ENCODE results near the gene NHS. TPM values are rescaled to one million over a fixed set of nuclear protein-coding genes. Genes with fewer than 3 reads are reported as not detected.
A peak's percentile ranks its signal among the peaks of the same experiment; 100 is the strongest.

The NHS gene
- total RNA-seq, 2 donors from 2014 or later = 6.0 to 7.3 TPM

- H3K36me3 Mint-ChIP-seq (ENCODE audit: low read depth) = no peaks in the 10 kb centered on the region
- peak; percentile 76 for TF ChIP-seq CTCF (conservative IDR thresholded peaks at IDR 0.05)
- DNase-seq = no peak
Observed at GRCh38 chrX:17744896-17745523, 370.0 kb downstream of the NHS start.

GRCh38 chrX:17747692-17748091 is 372.7 kb downstream of the NHS start:
- Histone ChIP-seq H3K36me3 (ENCODE audit: control insufficient read depth, insufficient read depth, low read length) (no peaks in the 10 kb centered on the region), H3K9me3 (ENCODE audit: control insufficient read depth, low read length) (no peaks in the 10 kb centered on the region), H3K4me3 (ENCODE audit: low read length) (no peak overlapping the region), H3K27me3 (ENCODE audit: control insufficient read depth, insufficient read depth, low read length, poor library complexity, severe bottlenecking) (peaks cover 6% of the 10 kb centered on the region), H3K9ac (ENCODE audit: extremely low read depth, low read length, poor library complexity, severe bottlenecking) (no peak overlapping the region), H3K4me1 (ENCODE audit: control insufficient read depth, insufficient read depth, low read length) (no peaks in the 10 kb centered on the region), H3K27ac (ENCODE audit: low read depth, low read length) (no peak overlapping the region)
- Mint-ChIP-seq H3K4me1 (no peaks in the 10 kb centered on the region), H3K27me3 (ENCODE audit: insufficient read depth) (peaks cover 14% of the 10 kb centered on the region), H3K27ac (no peak overlapping the region), H3K4me3 (no peak overlapping the region), H3K9me3 (no peaks in the 10 kb centered on the region), H3K36me3 (ENCODE audit: low read depth) (no peaks in the 10 kb centered on the region)
- WGBS, 2 experiments (ENCODE audit: insufficient coverage in 1 of 2, insufficient read length in 1 of 2) = 82 to 100% methylated on average over 1 to 4 of the region's 5 CpGs
- no peak for TF ChIP-seq CTCF (conservative IDR thresholded peaks at IDR 0.05)
- no peak for DNase-seq

More at GRCh38 chrX:17744896-17745523, 370.0 kb downstream of the NHS start:
- WGBS, 2 experiments (ENCODE audit: insufficient coverage in 1 of 2, insufficient read length in 1 of 2) = no CpG with 5 or more reads among the region's 2 CpGs
- Histone ChIP-seq H3K9ac (ENCODE audit: extremely low read depth, low read length, poor library complexity, severe bottlenecking) (no peak overlapping the region), H3K9me3 (ENCODE audit: control insufficient read depth, low read length) (no peaks in the 10 kb centered on the region), H3K4me1 (ENCODE audit: control insufficient read depth, insufficient read depth, low read length) (no peaks in the 10 kb centered on the region), H3K27ac (ENCODE audit: low read depth, low read length) (no peak overlapping the region), H3K36me3 (ENCODE audit: control insufficient read depth, insufficient read depth, low read length) (no peaks in the 10 kb centered on the region), H3K4me3 (ENCODE audit: low read length) (no peak overlapping the region), H3K27me3 (ENCODE audit: control insufficient read depth, insufficient read depth, low read length, poor library complexity, severe bottlenecking) (peaks cover 22% of the 10 kb centered on the region)
- H3K27ac Mint-ChIP-seq = no peak overlapping the region
- no peak overlapping the region for H3K4me3 Mint-ChIP-seq
- peaks cover 37% of the 10 kb centered on the region for H3K27me3 Mint-ChIP-seq (ENCODE audit: insufficient read depth)
- H3K9me3 Mint-ChIP-seq = no peaks in the 10 kb centered on the region
- H3K4me1 Mint-ChIP-seq = peaks cover 6% of the 10 kb centered on the region

GRCh38 chrX:17748684-17749083 is 373.7 kb downstream of the NHS start:
- Histone ChIP-seq H3K4me1 (ENCODE audit: control insufficient read depth, insufficient read depth, low read length) (no peaks in the 10 kb centered on the region), H3K4me3 (ENCODE audit: low read length) (no peak overlapping the region), H3K9me3 (ENCODE audit: control insufficient read depth, low read length) (no peaks in the 10 kb centered on the region), H3K27me3 (ENCODE audit: control insufficient read depth, insufficient read depth, low read length, poor library complexity, severe bottlenecking) (no peaks in the 10 kb centered on the region), H3K27ac (ENCODE audit: low read depth, low read length) (no peak overlapping the region), H3K9ac (ENCODE audit: extremely low read depth, low read length, poor library complexity, severe bottlenecking) (no peak overlapping the region), H3K36me3 (ENCODE audit: control insufficient read depth, insufficient read depth, low read length) (no peaks in the 10 kb centered on the region)
- Mint-ChIP-seq H3K4me1 (no peaks in the 10 kb centered on the region), H3K9me3 (no peaks in the 10 kb centered on the region), H3K36me3 (ENCODE audit: low read depth) (no peaks in the 10 kb centered on the region), H3K27me3 (ENCODE audit: insufficient read depth) (peaks cover 5% of the 10 kb centered on the region), H3K27ac (no peak overlapping the region), H3K4me3 (no peak overlapping the region)
- whole genome bisulfite sequencing, 2 experiments (ENCODE audit: insufficient coverage in 1 of 2, insufficient read length in 1 of 2) = 100% methylated on average over 4 of the region's 5 CpGs; no CpG with 5 or more reads in 1 of the 2 experiments
- DNase-seq = no peak
- TF ChIP-seq CTCF (conservative IDR thresholded peaks at IDR 0.05) = no peak
